Astrocyte of the spinal cord (primary cell): ENCODE measurements around the gene SLC16A5.

Experiments
- DNase-seq: peaks from one replicate; pipeline ENCODE4 v3.0.0; 2011; ENCODE audit warnings: low read depth, low spot score
- H3K4me3 ChIP-seq: 2 replicates; pipeline ENCODE4 v1.5.1; 2011; ENCODE audit warnings: low read depth, mild to moderate bottlenecking, low read length, moderate library complexity
- in situ Hi-C: cut with HindIII; loops from 2 replicates; pipeline ENCODE4 v1.10.0; 2017; ENCODE audit warnings: low sequenced_read_pairs
- TF ChIP-seq, protein P1 (sequence below): IDR thresholded peaks from 2 replicates; pipeline ENCODE4 v1.5.1; 2012; ENCODE audit warnings: low read depth, mild to moderate bottlenecking, low read length, inconsistent platforms

The SLC16A5 gene

DNA sequence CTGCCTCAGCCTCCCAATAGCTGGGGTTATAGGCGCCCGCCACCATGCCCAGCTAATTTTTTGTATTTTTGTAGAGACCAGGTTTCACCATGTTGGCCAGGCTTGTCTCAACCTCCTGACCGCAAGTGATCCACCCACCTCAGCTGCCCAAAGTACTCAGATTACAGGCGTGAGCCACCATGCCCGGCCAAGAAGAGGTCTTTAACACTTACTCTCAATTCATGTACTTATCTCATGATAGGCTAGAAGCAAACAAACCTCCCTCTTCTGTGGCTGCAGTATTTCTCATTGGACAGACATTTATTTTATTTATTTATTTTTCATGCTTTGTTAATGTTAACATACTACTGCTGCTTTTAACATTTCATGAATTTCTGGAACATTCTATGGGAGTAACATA is 50.8 kb downstream of the SLC16A5 start:
- H3K4me3 ChIP-seq: no peak overlapping the region
- DNase-seq: no peak
- TF ChIP-seq, protein P1, sequence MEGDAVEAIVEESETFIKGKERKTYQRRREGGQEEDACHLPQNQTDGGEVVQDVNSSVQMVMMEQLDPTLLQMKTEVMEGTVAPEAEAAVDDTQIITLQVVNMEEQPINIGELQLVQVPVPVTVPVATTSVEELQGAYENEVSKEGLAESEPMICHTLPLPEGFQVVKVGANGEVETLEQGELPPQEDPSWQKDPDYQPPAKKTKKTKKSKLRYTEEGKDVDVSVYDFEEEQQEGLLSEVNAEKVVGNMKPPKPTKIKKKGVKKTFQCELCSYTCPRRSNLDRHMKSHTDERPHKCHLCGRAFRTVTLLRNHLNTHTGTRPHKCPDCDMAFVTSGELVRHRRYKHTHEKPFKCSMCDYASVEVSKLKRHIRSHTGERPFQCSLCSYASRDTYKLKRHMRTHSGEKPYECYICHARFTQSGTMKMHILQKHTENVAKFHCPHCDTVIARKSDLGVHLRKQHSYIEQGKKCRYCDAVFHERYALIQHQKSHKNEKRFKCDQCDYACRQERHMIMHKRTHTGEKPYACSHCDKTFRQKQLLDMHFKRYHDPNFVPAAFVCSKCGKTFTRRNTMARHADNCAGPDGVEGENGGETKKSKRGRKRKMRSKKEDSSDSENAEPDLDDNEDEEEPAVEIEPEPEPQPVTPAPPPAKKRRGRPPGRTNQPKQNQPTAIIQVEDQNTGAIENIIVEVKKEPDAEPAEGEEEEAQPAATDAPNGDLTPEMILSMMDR: no peak
- in situ Hi-C loops: no loop called here

- TF ChIP-seq, protein P1: no peak
- H3K4me3 ChIP-seq: no peak overlapping the region
- in situ Hi-C loops: no loop called here
- no peak for DNase-seq
Observed at GRCh38 chr17:75142236-75142971, 54.6 kb downstream of the SLC16A5 start.

GRCh38 chr17:75144816-75145512 is 57.2 kb downstream of the SLC16A5 start:
- no peak overlapping the region for H3K4me3 ChIP-seq
- TF ChIP-seq, protein P1: no peak
- in situ Hi-C loops: no loop called here
- no peak for DNase-seq

DNA sequence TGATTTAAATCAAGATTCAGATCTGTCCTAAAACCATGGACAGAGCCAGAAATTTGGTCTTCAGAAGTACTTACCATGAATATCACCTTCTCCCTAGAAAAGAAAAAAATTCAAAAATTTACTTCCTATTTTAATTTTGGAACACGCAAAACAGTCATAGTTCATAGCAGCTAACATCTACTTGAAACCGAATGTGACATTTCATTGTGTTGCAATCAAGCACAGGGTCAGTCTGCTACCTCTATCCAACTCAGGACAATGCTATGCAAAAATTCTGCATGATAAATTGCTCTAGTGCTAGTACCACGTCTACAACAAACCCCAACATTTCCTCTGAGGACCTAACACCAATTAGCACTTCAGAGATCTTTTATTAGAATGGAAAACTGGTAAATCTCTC is 58.8 kb downstream of the SLC16A5 start:
- TF ChIP-seq, protein P1: no peak
- in situ Hi-C loops: no loop called here
- DNase-seq: no peak
- H3K4me3 ChIP-seq: no peak overlapping the region

- in situ Hi-C loops: no loop called here
- no peak for DNase-seq
Observed at GRCh38 chr17:75147878-75148546, 60.3 kb downstream of the SLC16A5 start.

GRCh38 chr17:75151930-75152329 is 64.2 kb downstream of the SLC16A5 start:
- peak; percentile 14 for DNase-seq
- in situ Hi-C loops: no loop called here
- TF ChIP-seq, protein P1: no peak
- peak overlapping the region; percentile 88 for H3K4me3 ChIP-seq

More at GRCh38 chr17:75147878-75148546, 60.3 kb downstream of the SLC16A5 start:
- TF ChIP-seq, protein P1: no peak
- H3K4me3 ChIP-seq: no peak overlapping the region
